SU-DHL-6 (cell line): ENCODE data around the gene ERG.

Experiments used
- EZH2phosphoT487 ChIP-seq: fragments of 200-600 bp; sonication (generic), shearing (Covaris generic); conservative IDR thresholded peaks from 2 replicates; pipeline ENCODE4 v1.6.1; 2018; ENCODE audit warnings: mild to moderate bottlenecking, antibody characterized with exemption, low read length, moderate library complexity, mixed read lengths
- TF ChIP-seq, protein P1 (sequence below): fragments of 200-600 bp; sonication (generic); IDR thresholded peaks from one replicate; pipeline ENCODE4 v1.5.1; 2017; ENCODE audit warnings: antibody characterized with exemption, mild to moderate bottlenecking, low read length, moderate library complexity; ENCODE audit not compliant: insufficient read depth, poor library complexity, severe bottlenecking

DNA sequence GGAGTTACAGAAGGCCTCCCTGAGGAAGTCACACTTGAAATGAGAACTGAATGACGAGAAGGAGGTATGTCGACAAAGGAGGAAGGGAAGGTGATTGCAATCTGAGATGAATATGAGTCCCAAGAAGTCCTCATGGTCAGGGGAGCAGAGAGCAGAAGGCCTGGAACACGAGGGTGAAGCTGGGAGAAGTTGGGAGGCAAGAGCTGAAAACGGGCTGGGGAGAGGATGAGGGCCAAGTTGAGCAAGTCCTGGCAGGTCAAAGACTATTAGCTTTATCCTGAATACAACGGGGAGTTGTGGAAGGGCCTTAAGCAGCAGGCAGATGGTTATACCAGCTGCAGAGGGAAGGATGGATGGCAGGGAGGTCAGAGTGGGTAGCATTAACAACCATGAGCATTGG is 152.0 kb downstream of the ERG start:
- TF ChIP-seq, protein P1, sequence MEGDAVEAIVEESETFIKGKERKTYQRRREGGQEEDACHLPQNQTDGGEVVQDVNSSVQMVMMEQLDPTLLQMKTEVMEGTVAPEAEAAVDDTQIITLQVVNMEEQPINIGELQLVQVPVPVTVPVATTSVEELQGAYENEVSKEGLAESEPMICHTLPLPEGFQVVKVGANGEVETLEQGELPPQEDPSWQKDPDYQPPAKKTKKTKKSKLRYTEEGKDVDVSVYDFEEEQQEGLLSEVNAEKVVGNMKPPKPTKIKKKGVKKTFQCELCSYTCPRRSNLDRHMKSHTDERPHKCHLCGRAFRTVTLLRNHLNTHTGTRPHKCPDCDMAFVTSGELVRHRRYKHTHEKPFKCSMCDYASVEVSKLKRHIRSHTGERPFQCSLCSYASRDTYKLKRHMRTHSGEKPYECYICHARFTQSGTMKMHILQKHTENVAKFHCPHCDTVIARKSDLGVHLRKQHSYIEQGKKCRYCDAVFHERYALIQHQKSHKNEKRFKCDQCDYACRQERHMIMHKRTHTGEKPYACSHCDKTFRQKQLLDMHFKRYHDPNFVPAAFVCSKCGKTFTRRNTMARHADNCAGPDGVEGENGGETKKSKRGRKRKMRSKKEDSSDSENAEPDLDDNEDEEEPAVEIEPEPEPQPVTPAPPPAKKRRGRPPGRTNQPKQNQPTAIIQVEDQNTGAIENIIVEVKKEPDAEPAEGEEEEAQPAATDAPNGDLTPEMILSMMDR = no peak
- no peak for TF ChIP-seq EZH2phosphoT487
